SU-DHL-6 (cell line): Measurements from ENCODE around the gene ZCCHC3.

ENCODE experiments used
- CTCF ChIP-seq: fragments of 200-600 bp; sonication (generic); IDR thresholded peaks from one replicate; pipeline ENCODE4 v1.5.1; 2017; ENCODE audit warnings: antibody characterized with exemption, mild to moderate bottlenecking, low read length, moderate library complexity; ENCODE audit not compliant: insufficient read depth, poor library complexity, severe bottlenecking
- EZH2phosphoT487 ChIP-seq: fragments of 200-600 bp; sonication (generic), shearing (Covaris generic); conservative IDR thresholded peaks from 2 replicates; pipeline ENCODE4 v1.6.1; 2018; ENCODE audit warnings: mild to moderate bottlenecking, antibody characterized with exemption, low read length, moderate library complexity, mixed read lengths

GRCh38 chr20:298776-299391, 1.5 kb downstream of the ZCCHC3 start:
- TF ChIP-seq CTCF (no peak), EZH2phosphoT487 (no peak)
